DND-41 (cell line): Measurements from ENCODE around the gene HMCN2.

Experiments used
- EZH2 ChIP-seq: IDR thresholded peaks from 3 replicates; pipeline ENCODE4 v1.6.1; 2012; ENCODE audit warnings: borderline replicate concordance, low read depth, mild to moderate bottlenecking, moderate library complexity, low read length, inconsistent platforms; ENCODE audit not compliant: severe bottlenecking
- TF ChIP-seq, protein P1 (sequence below): IDR thresholded peaks from 2 replicates; pipeline ENCODE4 v1.5.1; 2012; ENCODE audit warnings: borderline replicate concordance, low read length, moderate library complexity, mild to moderate bottlenecking; ENCODE audit not compliant: poor library complexity, severe bottlenecking; ENCODE audit errors: extremely low read depth

DNA sequence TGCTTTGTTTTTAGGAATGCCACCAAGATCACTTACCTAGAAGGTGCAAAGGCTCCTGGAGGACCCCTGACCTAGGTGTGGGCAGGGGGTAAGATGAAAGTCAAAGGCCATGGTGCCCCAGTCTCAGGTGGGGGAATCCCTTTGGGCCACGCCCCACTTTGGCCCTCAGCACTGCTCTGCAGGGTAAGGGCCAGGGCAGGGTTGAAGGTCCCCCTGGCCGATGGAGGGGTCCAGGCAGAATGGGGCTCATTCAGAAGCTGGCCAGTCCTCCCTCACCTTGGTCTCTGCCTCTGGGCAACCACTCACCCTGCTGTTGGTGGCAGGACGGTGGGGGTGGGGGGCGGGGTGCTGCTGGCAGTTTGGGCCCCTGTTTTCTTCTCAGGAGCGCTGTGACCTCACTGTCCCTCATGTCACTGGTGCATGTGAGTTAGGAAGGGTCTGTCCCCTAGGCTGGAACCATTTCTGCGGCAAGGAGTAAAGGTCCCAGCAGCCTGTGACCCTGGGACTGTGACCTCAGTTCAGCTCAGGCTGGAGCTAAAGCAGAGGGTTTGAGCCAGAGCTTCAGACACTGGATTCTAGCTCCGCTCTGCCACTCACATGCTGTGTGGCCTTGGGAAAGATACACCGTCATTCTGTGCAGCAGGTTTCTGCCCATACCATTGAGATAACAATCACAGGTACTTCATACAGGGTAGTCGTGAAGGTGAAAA lies 177.3 kb downstream of the HMCN2 start:
- TF ChIP-seq, protein P1, sequence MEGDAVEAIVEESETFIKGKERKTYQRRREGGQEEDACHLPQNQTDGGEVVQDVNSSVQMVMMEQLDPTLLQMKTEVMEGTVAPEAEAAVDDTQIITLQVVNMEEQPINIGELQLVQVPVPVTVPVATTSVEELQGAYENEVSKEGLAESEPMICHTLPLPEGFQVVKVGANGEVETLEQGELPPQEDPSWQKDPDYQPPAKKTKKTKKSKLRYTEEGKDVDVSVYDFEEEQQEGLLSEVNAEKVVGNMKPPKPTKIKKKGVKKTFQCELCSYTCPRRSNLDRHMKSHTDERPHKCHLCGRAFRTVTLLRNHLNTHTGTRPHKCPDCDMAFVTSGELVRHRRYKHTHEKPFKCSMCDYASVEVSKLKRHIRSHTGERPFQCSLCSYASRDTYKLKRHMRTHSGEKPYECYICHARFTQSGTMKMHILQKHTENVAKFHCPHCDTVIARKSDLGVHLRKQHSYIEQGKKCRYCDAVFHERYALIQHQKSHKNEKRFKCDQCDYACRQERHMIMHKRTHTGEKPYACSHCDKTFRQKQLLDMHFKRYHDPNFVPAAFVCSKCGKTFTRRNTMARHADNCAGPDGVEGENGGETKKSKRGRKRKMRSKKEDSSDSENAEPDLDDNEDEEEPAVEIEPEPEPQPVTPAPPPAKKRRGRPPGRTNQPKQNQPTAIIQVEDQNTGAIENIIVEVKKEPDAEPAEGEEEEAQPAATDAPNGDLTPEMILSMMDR = no peak
- TF ChIP-seq EZH2 = no peak
